Left renal cortex interstitium (tissue), 4 donors: ENCODE data around the gene ARID4A. TPM values are rescaled to one million over a fixed set of nuclear protein-coding genes. Genes with fewer than 3 reads are reported as not detected.

ENCODE experiments used
- polyA plus RNA-seq, 4 donors: library from polyadenylated mRNA; unstranded; fragments of 120-200 nt; gene quantifications; one replicate each; pipeline ENCODE4 v1.2.1, GENCODE V29; 2013; ENCODE audit not compliant: insufficient read length in 4 of 4

ARID4A gene
- polyA plus RNA-seq, 4 donors: 25.4 to 37.2 (median 32.4) TPM

Other genes with a start within 250 kb of the ARID4A start
- 10 to 100 TPM; 71.3 to 73.6 (median 72.1) TPM for gene ARMH4, start 146.3 kb upstream of the ARID4A start, polyA plus RNA-seq
- 100 to 1,000 TPM in 2 of 4 donors, 10 to 100 TPM in 2; 93.6 to 118 (median 104) TPM for gene ACTR10, start 98.4 kb upstream of the ARID4A start, polyA plus RNA-seq
- gene PSMA3, start 53.7 kb upstream of the ARID4A start, polyA plus RNA-seq: 100 to 1,000 TPM; 121 to 185 (median 150) TPM
- 1 to 10 TPM; 1.2 to 1.9 (median 1.4) TPM for gene TOMM20L, start 97.4 kb downstream of the ARID4A start, polyA plus RNA-seq
- gene TIMM9, start 129.0 kb downstream of the ARID4A start, polyA plus RNA-seq: 10 to 100 TPM; 76.3 to 86.1 (median 80.7) TPM
- gene KIAA0586, start 129.2 kb downstream of the ARID4A start, polyA plus RNA-seq: 10 to 100 TPM; 18.0 to 24.1 (median 22.9) TPM